ENCODE measurements around the gene SUGCT.
"Not testable (repeated sequence)": the region's sequence is repeated elsewhere in the genome, so short reads cannot be mapped to it uniquely, and the experiment has no call there.

SUGCT gene

GRCh38 chr7:40341836-40342235 lies 207.0 kb downstream of the SUGCT start:
- no peak for DNase-seq

GRCh38 chr7:40346554-40346953 lies 211.7 kb downstream of the SUGCT start:
- no peak for DNase-seq

- no peak for DNase-seq
Observed at GRCh38 chr7:40348126-40348728, 213.4 kb downstream of the SUGCT start.

- DNase-seq: no peak
Observed at GRCh38 chr7:40350100-40350499, 215.3 kb downstream of the SUGCT start.

GRCh38 chr7:40354711-40355110 lies 219.9 kb downstream of the SUGCT start:
- no peak for DNase-seq

- no peak for DNase-seq
Observed at GRCh38 chr7:40356312-40356711, 221.5 kb downstream of the SUGCT start.

GRCh38 chr7:40356871-40357709 lies 222.3 kb downstream of the SUGCT start:
- DNase-seq: no peak

GRCh38 chr7:40369641-40370277 lies 235.0 kb downstream of the SUGCT start:
- no peak for DNase-seq

GRCh38 chr7:40371806-40372440 lies 237.1 kb downstream of the SUGCT start:
- no peak for DNase-seq

GRCh38 chr7:40374575-40374974 lies 239.8 kb downstream of the SUGCT start:
- DNase-seq: no peak

GRCh38 chr7:40380111-40380510 lies 245.3 kb downstream of the SUGCT start:
- DNase-seq: no peak

- no peak for DNase-seq
Observed at GRCh38 chr7:40382145-40382544, 247.3 kb downstream of the SUGCT start.

- DNase-seq: no peak
Observed at GRCh38 chr7:40393660-40394059, 258.9 kb downstream of the SUGCT start.

GRCh38 chr7:40394400-40394799 lies 259.6 kb downstream of the SUGCT start:
- no peak for DNase-seq

- no peak for DNase-seq
Observed at GRCh38 chr7:40400525-40400924, 265.7 kb downstream of the SUGCT start.

- no peak for DNase-seq
Observed at GRCh38 chr7:40401406-40401805, 266.6 kb downstream of the SUGCT start.

GRCh38 chr7:40402661-40403060 lies 267.9 kb downstream of the SUGCT start:
- no peak for DNase-seq

GRCh38 chr7:40403703-40404476 lies 269.1 kb downstream of the SUGCT start:
- DNase-seq: no peak

GRCh38 chr7:40405991-40406390 lies 271.2 kb downstream of the SUGCT start:
- no peak for DNase-seq

GRCh38 chr7:40412323-40412722 lies 277.5 kb downstream of the SUGCT start:
- no peak for DNase-seq

- not testable (repeated sequence) for DNase-seq
Observed at GRCh38 chr7:40414704-40415103, 279.9 kb downstream of the SUGCT start.

GRCh38 chr7:40418448-40418847 lies 283.6 kb downstream of the SUGCT start:
- DNase-seq: no peak

- DNase-seq: no peak
Observed at GRCh38 chr7:40418983-40419382, 284.2 kb downstream of the SUGCT start.

Measured in NCI-H2029 treated with DMSO at 0.1 percent for 48 hours (cell line).